Measurements from ENCODE around the gene KLHL11. TPM values are rescaled to one million over a fixed set of nuclear protein-coding genes. Genes with fewer than 3 reads are reported as not detected.

The KLHL11 gene
- total and polyA plus RNA-seq, 4 donors = 0.63 to 27.7 (median 6.8) TPM

GRCh38 chr17:41901646-41902045 is 36.4 kb upstream of the KLHL11 start:
- no peak for TF ChIP-seq CTCF (IDR thresholded peaks at IDR 0.05; ENCODE audit: control extremely low read depth, extremely low read depth)
- Histone ChIP-seq H3K36me3 (ENCODE audit: control insufficient read depth in 4 of 4, insufficient read depth in 4 of 4, low read length in 4 of 4) (peaks cover 24 to 66% (median 46%) of the 10 kb centered on the region in 4 donors), H3K9ac (ENCODE audit: insufficient read depth in 1 of 2, low read length in 2 of 2) (no peak overlapping the region), H3K27me3 (ENCODE audit: control insufficient read depth in 3 of 3, insufficient read depth in 3 of 3, low read length in 2 of 3) (no peaks in the 10 kb centered on the region), H3K9me3 (ENCODE audit: control insufficient read depth in 4 of 4, insufficient read depth in 3 of 4, low read length in 3 of 4) (no peaks in the 10 kb centered on the region), H3K27ac (ENCODE audit: low read depth in 1 of 2, low read length in 1 of 2) (no peak overlapping the region), H3K4me1 (ENCODE audit: control insufficient read depth in 5 of 5, insufficient read depth in 5 of 5, low read length in 5 of 5) (no peaks in the 10 kb centered on the region), H3K4me3 (no peak overlapping the region)
- WGBS, 2 donors = 84 to 87% methylated on average over 11 of the region's 11 CpGs
- ATAC-seq (ENCODE audit: insufficient read depth, low FRiP score) (no peak), DNase-seq (no peak)

GRCh38 chr17:41896726-41897125 is 31.5 kb upstream of the KLHL11 start:
- Histone ChIP-seq H3K4me3 (no peak overlapping the region), H3K9ac (ENCODE audit: insufficient read depth in 1 of 2, low read length in 2 of 2) (no peak overlapping the region), H3K36me3 (ENCODE audit: control insufficient read depth in 4 of 4, insufficient read depth in 4 of 4, low read length in 4 of 4) (peaks cover 14 to 70% (median 39%) of the 10 kb centered on the region in 4 donors), H3K27me3 (ENCODE audit: control insufficient read depth in 3 of 3, insufficient read depth in 3 of 3, low read length in 2 of 3) (no peaks in the 10 kb centered on the region), H3K4me1 (ENCODE audit: control insufficient read depth in 5 of 5, insufficient read depth in 5 of 5, low read length in 5 of 5) (peaks cover 0 to 10% (median 0%) of the 10 kb centered on the region in 5 donors), H3K9me3 (ENCODE audit: control insufficient read depth in 4 of 4, insufficient read depth in 3 of 4, low read length in 3 of 4) (no peaks in the 10 kb centered on the region), H3K27ac (ENCODE audit: low read depth in 1 of 2, low read length in 1 of 2) (no peak overlapping the region)
- no peak for TF ChIP-seq CTCF (IDR thresholded peaks at IDR 0.05; ENCODE audit: control extremely low read depth, extremely low read depth)
- DNase-seq (no peak), ATAC-seq (ENCODE audit: insufficient read depth, low FRiP score) (no peak)
- WGBS, 2 donors = 95% methylated on average over 6 of the region's 6 CpGs

- no peak overlapping the region for H3K27ac ChIP-seq (ENCODE audit: low read depth in 1 of 2, low read length in 1 of 2)
- ATAC-seq (ENCODE audit: insufficient read depth, low FRiP score) (no peak), DNase-seq (peak in 2 of 3 donors; percentile 41 to 58)
- TF ChIP-seq CTCF (IDR thresholded peaks at IDR 0.05; ENCODE audit: control extremely low read depth, extremely low read depth) = no peak
- H3K9me3 ChIP-seq (ENCODE audit: control insufficient read depth in 4 of 4, insufficient read depth in 3 of 4, low read length in 3 of 4) = no peaks in the 10 kb centered on the region
- WGBS, 2 donors = 75 to 79% methylated on average over 5 of the region's 5 CpGs
- H3K27me3 ChIP-seq (ENCODE audit: control insufficient read depth in 3 of 3, insufficient read depth in 3 of 3, low read length in 2 of 3) = no peaks in the 10 kb centered on the region
- H3K4me3 ChIP-seq = no peak overlapping the region
- H3K9ac ChIP-seq (ENCODE audit: insufficient read depth in 1 of 2, low read length in 2 of 2) = no peak overlapping the region
- peaks cover 17 to 70% (median 36%) of the 10 kb centered on the region in 4 donors for H3K36me3 ChIP-seq (ENCODE audit: control insufficient read depth in 4 of 4, insufficient read depth in 4 of 4, low read length in 4 of 4)
- H3K4me1 ChIP-seq (ENCODE audit: control insufficient read depth in 5 of 5, insufficient read depth in 5 of 5, low read length in 5 of 5) = peaks cover 0 to 10% (median 0%) of the 10 kb centered on the region in 5 donors
Measured at GRCh38 chr17:41895617-41896016, 30.4 kb upstream of the KLHL11 start.

- no peak overlapping the region for H3K4me3 ChIP-seq
- ATAC-seq (ENCODE audit: insufficient read depth, low FRiP score) (no peak), DNase-seq (peak in 2 of 3 donors; percentile 26 to 39)
- 70 to 74% methylated on average over 7 of the region's 7 CpGs for WGBS, 2 donors
- no peak overlapping the region for H3K27ac ChIP-seq (ENCODE audit: low read depth in 1 of 2, low read length in 1 of 2)
- TF ChIP-seq CTCF (IDR thresholded peaks at IDR 0.05; ENCODE audit: control extremely low read depth, extremely low read depth) = no peak
- no peak overlapping the region for H3K9ac ChIP-seq (ENCODE audit: insufficient read depth in 1 of 2, low read length in 2 of 2)
- H3K4me1 ChIP-seq (ENCODE audit: control insufficient read depth in 5 of 5, insufficient read depth in 5 of 5, low read length in 5 of 5) = peaks cover 0 to 10% (median 0%) of the 10 kb centered on the region in 5 donors
- no peaks in the 10 kb centered on the region for H3K9me3 ChIP-seq (ENCODE audit: control insufficient read depth in 4 of 4, insufficient read depth in 3 of 4, low read length in 3 of 4)
- H3K36me3 ChIP-seq (ENCODE audit: control insufficient read depth in 4 of 4, insufficient read depth in 4 of 4, low read length in 4 of 4) = peaks cover 16 to 68% (median 35%) of the 10 kb centered on the region in 4 donors
- H3K27me3 ChIP-seq (ENCODE audit: control insufficient read depth in 3 of 3, insufficient read depth in 3 of 3, low read length in 2 of 3) = no peaks in the 10 kb centered on the region
Measured at GRCh38 chr17:41894791-41895331, 29.6 kb upstream of the KLHL11 start.
